HepG2 (cell line): ENCODE results near the gene TMEM98.

Experiments used
- EZH2 ChIP-seq: conservative IDR thresholded peaks from 2 replicates; pipeline ENCODE4 v1.6.1; 2012; ENCODE audit warnings: mild to moderate bottlenecking, low read depth, low read length, moderate library complexity
- RBAK ChIP-seq: sonication (generic); formaldehyde crosslinking; IDR thresholded peaks from 2 replicates; pipeline ENCODE4 v1.5.1; 2020; ENCODE audit warnings: mild to moderate bottlenecking, missing genetic modification reagents
- RFX5 ChIP-seq: IDR thresholded peaks from 2 replicates; pipeline ENCODE4 v1.6.1; 2011; ENCODE audit warnings: low read depth, low read length, improper control_type of control experiment
- ZNF296 ChIP-seq: sonication (generic); formaldehyde crosslinking; conservative IDR thresholded peaks from 2 replicates; pipeline ENCODE4 v1.5.0; 2020; ENCODE audit warnings: mild to moderate bottlenecking, missing genetic modification reagents
- ZNF646 ChIP-seq: sonication (generic); formaldehyde crosslinking; IDR thresholded peaks from 2 replicates; pipeline ENCODE4 v1.9.0; 2021; ENCODE audit warnings: mild to moderate bottlenecking, missing genetic modification reagents

- TF ChIP-seq ZNF646 = no peak
- no peak for TF ChIP-seq RBAK (CRISPR knock-in tag)
- TF ChIP-seq EZH2 = no peak
- no peak for TF ChIP-seq ZNF296 (CRISPR knock-in tag)
- TF ChIP-seq RFX5 = no peak
Observed at GRCh38 chr17:32899236-32900013, 28.5 kb upstream of the TMEM98 start.
